ENCODE measurements around the gene CANT1.

CANT1 gene

GRCh38 chr17:79012563-79013134 is 3.1 kb upstream of the CANT1 start:
- H3K27ac ChIP-seq: peak overlapping the region; percentile 91
- DNase-seq (ENCODE audit: low read depth, low spot score): no peak

DNA sequence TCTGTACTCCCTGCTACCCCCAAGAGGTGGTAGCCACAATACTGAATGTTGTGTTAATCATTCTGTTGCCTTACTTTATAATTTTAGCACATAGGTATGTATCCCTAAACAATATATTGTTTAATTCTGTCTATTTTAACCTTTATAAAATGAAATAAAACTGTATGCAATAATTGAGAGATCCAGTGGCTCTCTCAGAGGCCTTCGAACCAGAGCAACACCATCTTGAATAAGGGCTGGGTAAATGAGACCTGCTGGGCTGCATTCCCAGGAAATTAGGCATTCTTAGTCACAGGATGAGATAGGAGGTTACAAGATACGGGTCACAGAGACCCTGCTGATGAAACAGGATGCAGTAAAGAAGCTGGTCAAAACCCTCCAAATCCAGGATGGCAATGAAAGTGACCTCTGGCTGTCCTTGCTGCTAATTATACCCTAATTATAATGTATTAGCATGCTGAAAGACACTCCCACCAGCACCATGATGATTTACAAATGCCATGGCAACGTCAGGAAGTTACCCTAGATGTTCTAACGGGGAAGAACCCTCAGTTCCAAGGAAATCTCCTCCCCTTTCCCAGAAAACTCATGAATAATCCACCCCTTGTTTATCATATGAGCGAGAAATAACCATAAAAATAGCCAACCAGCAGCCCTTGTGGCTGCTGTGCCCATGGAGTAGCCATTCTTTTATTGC is 2.0 kb upstream of the CANT1 start:
- DNase-seq (ENCODE audit: low read depth, low spot score): no peak
- peak overlapping the region; percentile 91 for H3K27ac ChIP-seq

DNA sequence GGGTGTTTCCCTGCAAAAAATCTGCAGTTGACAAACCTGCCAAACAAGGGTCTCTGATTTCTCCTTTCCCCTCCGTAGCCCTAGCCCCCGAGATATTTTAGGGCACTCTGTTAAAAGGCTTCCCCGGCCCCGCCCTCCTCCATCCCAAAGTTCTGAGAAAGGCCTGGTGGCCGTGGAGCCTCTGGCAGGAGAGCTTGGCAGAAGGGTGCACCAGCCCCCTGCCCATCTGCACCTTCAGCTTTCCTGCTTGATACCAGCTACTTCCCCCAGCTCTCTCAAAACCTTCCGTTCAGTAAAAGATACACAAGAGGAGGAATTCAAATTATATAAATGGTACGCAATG is 711 bp upstream of the CANT1 start:
- DNase-seq (ENCODE audit: low read depth, low spot score): no peak
- H3K27ac ChIP-seq: peak overlapping the region; percentile 91

GRCh38 chr17:79008666-79009387 is 737 bp downstream of the CANT1 start:
- peak overlapping the region; percentile 91 for H3K27ac ChIP-seq
- DNase-seq (ENCODE audit: low read depth, low spot score): no peak

GRCh38 chr17:79007504-79008381 is 1.8 kb downstream of the CANT1 start:
- no peak for DNase-seq (ENCODE audit: low read depth, low spot score)
- peak overlapping the region; percentile 91 for H3K27ac ChIP-seq

GRCh38 chr17:79006794-79007503 is 2.6 kb downstream of the CANT1 start:
- peak overlapping the region; percentile 91 for H3K27ac ChIP-seq

GRCh38 chr17:79006046-79006445 is 3.5 kb downstream of the CANT1 start:
- DNase-seq (ENCODE audit: low read depth, low spot score): no peak
- peak overlapping the region; percentile 91 for H3K27ac ChIP-seq

More at GRCh38 chr17:79006794-79007503, 2.6 kb downstream of the CANT1 start:
- DNase-seq (ENCODE audit: low read depth, low spot score): no peak

DNA sequence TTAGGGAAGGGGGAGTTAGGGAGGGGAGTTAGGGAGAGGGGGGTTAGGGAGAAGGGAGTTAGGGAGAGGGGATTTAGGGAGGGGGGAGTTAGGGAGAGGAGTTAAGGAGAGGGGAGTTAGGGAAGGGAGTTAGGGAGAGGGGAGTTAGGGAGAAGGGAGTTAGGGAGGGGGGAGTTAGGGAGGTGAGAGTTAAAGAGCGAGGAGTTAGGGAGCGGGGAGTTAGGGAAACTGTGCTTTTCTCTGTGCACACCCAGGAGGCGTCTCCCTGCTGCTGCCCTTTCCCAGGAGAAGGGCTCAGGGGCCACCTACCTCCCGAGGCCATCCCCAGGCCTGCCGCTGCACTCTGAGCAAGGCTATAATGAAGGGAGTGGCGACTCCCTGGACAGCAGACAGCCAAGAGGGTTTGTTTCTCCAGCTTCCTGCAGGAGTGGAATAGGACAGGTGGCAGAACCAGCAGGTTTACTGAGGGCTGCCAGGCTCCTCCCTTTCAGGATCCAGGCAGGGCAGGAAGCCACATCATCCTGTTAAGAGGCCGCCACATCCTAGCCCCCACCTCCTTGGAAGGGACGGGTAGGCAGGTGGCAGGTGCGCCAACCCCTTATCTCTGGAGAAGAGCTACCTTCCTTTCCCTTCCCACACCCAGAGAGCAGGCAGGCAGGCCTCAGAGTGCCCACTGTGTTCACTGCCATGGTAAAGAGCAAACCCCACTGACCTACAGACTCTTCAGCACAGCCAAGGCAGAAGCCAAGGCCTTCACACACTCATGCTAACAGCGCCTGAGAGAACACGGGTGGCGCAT is 4.3 kb downstream of the CANT1 start:
- peak overlapping the region; percentile 91 for H3K27ac ChIP-seq
- DNase-seq (ENCODE audit: low read depth, low spot score): no peak

- no peak overlapping the region for H3K27ac ChIP-seq
- no peak for DNase-seq (ENCODE audit: low read depth, low spot score)
Observed at GRCh38 chr17:79003661-79004411, 5.7 kb downstream of the CANT1 start.

DNA sequence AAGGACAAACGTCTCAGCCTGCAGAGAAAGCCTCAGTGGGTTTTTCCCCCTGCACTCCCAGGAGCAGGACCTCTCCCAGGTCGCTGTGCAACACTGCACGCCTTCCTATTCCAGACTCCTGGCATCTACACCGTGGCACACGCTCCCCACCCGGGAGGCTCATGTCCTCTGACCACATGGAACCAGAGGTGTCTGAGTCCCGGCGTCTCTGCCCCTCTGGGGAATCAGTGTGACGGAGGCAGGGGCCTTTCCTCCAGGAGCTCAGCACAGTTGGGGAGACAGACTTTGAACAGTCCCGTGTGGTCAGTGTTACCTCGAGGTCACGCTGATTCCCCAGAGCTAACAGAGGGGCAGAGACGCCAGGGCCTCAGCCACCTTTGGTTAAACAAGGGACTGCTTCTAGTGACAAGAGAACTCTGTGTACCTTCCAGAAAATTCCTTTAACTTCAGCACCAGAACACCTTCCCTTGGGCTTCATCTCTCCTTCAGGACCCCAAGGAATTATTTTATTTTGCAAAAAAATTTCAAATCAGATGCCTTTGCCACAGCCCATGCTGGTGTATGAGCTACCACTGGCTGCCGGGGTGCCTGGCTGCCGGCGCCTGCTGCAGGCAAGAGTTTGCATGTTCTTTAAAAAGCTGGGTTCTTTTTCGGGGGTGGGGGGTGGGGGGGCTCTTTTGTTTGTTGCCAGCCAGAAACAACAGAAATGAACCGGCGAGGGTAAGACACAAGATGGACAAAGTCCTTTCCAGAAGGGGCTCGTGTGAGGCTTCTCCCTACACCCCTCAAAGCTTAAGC is 6.6 kb downstream of the CANT1 start:
- no peak for DNase-seq (ENCODE audit: low read depth, low spot score)
- no peak overlapping the region for H3K27ac ChIP-seq

- DNase-seq (ENCODE audit: low read depth, low spot score): no peak
- H3K27ac ChIP-seq: no peak overlapping the region
Observed at GRCh38 chr17:79002291-79002690, 7.3 kb downstream of the CANT1 start.

DNA sequence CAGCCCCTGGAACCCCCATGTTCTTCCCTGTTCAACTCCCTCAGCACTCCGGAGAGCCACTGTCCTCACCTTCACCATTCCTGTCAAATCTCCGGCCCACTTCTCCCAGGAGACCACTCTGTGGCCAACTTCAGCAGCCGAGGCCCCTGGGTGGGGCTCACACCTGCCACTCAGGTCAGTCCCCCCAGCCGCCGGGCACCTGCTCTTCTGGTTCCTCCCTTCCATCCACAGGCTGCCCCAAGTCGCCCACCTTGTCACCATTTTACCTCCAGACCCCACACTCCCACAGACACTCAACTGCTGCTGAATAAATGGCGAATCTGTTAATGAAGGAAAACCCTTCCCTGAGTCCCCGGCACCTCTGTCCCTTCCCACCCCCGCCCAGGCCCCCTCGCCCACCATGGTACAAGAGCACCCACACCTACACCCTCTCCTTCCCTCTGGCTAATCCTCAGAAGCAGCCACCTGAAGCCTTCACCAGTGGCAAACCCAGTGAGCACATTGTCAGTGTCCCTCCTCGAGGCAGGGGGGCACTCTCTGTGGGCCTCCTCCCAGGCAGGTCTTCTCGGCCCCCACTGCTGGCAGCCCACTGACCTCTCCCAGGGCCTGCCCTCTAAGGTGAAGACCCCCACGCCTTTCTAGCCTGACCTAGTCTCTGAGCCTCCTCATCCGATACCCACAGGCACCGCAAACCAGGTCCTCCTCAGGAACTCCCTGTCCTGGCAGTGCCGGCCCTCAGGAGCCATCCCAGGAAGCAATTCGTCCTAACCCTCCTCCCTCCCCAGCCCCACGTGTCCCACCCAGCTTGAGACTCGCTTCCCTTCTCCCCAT is 8.2 kb downstream of the CANT1 start:
- no peak for DNase-seq (ENCODE audit: low read depth, low spot score)
- no peak overlapping the region for H3K27ac ChIP-seq

GRCh38 chr17:79000396-79001189 is 9.0 kb downstream of the CANT1 start:
- DNase-seq (ENCODE audit: low read depth, low spot score): no peak
- H3K27ac ChIP-seq: no peak overlapping the region

DNA sequence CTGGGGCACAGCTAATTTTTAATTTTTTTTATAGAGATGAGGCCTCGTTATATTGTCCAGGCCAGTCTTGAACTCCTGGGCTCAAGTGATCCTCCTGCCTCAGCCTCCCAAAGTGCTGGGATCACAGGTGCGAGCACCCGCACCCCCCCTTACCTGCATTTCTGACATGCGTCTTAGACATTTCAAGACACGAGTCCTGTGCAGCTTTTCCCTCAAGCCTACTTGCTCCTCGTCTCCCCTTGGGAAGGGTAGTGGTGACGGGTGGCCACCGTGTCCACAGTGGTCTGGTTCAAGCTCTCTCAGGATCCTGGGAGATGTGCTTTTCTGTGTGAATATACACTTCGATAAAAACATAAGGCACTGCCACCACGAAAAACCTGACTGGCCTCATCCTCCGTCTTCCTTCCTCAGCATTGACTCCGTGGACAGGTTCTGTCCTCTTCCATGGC is 9.6 kb downstream of the CANT1 start:
- DNase-seq (ENCODE audit: low read depth, low spot score): no peak
- no peak overlapping the region for H3K27ac ChIP-seq

DNA sequence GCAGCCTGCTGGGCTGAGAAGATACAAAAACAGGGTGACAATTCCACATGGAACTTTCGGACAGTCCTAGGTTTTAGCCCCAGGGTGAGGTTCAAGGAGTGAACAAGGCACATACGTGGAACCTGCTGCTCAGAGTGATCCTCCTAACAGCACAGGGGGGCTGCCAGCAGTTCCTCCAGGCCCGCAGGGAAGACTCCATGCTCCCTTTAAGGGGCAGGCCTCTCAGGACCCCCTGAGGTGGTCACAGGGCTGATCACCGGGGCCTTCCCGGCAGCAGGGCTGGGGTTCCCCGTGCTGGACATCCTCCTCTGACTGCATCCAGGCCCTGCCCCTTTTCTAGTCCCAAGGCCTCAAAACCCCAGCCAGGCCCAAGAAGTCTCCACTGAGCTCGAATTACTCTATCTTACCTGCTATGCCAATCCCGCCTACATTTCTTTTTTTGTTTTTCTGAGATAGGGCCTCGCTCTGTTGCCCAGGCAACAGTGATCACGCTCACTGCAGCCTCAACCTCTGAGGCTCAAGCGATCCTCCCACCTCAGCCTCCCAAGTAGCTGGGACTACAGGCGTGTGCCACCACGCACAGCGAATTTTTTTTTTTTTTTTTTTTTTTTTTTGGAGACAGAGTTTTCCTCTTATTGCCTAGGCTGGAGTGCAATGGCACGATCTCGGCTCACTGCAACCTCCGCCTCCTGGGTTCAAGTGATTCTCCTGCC is 10.4 kb downstream of the CANT1 start:
- DNase-seq (ENCODE audit: low read depth, low spot score): no peak
- H3K27ac ChIP-seq: peak overlapping the region; percentile 80
